Endothelial cell of hepatic sinusoid (primary cell): ENCODE data around the gene ADAMTS12.

Experiments used
- in situ Hi-C: cut with HindIII; loops from 2 replicates; pipeline ENCODE4 v1.10.0; 2017; ENCODE audit warnings: low sequenced_read_pairs

Gene ADAMTS12

DNA sequence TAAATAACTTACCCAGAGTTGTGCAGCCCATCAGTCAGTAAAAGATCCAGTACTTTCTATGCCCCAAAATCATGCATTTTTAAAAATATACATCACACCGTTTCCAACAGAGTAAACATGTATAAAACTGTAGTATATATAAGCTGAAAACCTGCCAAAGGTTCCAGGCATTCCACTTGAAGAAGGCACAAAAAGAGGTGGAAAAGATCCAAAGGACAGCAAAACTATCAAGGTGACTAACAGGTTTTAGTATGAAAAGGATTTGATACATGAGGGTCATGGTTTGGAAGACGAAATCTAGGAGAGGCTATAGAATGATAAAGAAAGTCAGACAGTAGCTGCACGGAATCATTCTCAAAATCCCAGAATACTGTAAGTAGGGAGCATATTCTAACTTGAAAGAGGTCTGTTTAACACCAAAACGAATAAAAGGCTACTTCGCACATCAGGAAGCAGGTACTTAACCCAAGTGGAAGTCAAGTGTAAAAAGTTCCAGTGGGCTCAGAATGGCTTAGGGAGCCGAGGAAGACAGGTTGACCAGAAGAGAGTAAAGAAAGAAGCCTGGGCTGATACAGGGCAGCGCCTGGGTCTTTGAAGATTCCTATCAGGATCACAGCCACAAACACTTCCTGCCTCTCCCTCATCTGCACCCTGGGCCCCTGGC lies 207.2 kb downstream of the ADAMTS12 start:
- in situ Hi-C loops: no loop called here

DNA sequence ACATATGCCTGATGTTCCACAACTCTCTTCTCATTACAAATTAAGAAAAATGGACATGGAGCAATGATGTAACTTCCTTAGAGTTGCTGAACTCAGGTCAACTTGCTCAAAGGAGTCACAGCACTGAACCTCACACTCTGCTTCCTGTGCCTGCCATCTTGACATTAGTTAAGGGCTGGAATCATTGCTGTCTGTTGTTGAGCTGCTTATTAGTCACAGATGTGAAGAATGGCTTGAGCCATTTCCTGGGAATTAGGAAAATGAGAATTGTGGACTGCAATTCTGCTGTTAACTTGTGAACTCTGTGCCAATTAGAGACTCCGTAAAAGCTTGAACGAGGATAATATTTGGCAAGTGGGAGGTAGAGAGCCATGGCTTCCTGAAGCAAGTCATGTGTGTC lies 212.0 kb downstream of the ADAMTS12 start:
- in situ Hi-C loops: no loop called here

DNA sequence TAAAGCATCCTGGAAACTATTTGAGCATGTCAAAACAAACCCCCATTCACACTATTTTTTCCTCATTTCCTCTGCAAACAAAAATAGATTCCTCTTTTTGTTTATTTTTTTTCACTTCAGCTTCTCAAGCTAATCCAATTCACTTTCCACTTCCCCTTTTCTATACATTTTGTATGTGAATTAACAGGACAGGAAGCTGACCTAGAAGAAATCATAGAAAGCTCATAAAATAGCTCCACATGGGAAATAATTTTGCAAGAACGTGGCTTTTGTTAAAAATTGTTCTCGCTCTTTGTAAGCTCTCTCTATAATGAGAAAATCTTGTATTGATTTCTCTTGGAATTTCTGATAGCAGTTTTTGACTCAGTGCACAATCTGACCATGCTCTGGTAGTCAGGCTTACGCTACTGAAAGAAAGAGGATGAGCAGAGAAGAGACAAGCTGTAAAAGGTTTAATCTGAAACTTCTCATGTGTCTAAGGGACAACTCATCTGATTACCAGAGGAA lies 215.8 kb downstream of the ADAMTS12 start:
- in situ Hi-C loops: no loop called here

DNA sequence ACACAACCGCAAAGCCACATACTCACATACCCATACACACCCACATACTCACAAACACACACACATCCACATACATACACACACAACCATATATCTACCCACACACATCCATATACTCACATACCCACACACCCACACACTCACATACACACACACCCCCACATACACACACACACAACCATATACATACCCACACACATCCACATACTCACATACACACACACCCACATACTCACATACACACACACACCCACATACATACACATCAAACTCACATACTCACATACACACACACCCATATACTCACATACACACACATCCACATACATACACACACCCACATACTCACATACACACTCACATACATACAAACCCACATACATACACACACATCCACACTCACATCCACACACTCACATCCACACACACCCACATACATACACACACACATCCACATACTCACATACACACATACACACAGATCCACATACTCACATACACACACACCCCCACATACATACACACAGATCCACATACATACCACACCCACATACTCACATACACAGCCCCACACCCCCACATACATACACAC lies 220.0 kb downstream of the ADAMTS12 start:
- in situ Hi-C loops: no loop called here

DNA sequence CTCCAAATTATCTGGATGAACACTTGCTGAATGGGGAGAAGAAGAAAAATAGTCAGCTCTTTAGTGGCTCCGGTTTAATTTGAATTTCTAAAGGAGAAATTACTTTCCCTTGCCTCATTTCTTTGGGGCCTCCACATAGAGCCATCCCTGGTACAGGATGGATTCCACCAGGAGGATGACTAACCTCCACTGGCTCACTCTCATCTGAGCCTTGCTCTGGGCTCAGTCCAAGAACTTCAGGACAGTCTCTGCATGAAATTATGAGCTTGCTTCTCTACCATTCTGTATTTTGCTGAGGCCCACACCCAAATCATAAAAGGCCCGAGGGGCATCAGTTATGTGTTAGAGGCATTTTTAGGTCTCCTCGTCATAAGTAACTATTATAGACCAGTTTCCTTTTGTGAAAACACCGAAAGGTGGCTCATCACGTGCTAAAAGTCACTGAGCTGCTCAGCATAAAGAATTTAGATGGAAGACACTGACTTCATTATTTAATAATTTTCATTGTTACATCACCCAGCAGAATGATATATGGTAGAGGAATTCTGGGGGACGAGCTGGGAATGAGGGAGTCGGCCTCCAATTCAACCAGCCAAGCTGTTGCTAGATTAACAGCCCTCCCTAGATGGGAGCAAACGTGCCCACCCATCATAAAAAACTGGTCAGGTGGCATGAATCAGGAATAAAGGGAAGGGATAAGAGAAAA lies 228.9 kb downstream of the ADAMTS12 start:
- in situ Hi-C loops: no loop called here

DNA sequence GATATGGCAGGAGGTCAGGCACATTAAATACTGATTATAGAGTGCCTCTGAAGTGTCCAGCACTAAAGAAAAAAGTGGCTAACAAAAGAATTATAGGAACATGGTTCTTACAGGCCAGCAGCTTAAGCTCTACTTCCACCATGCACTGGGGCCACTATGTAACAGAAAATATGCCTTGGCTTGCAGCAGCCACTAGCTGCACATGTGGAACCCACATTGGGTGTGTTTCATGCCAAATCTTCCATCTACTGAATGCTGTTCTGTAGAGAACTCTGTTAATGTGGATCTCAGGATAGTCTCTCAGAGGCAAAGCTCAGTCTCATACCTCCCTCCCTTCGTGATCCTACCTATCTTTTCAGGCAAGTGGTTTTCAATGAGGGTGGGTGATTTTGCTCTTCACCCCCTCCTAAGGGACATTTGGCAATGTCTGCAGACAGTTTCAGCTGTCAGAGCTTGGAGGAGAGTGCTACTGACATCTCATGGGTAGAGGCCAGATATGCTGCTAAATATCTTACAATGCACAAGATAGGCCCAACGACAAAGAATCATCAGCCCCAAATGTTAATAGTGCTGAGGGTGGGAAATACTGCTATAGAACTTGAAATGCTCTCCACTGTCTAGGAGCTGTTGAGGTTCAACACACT lies 232.1 kb downstream of the ADAMTS12 start:
- in situ Hi-C loops: no loop called here

DNA sequence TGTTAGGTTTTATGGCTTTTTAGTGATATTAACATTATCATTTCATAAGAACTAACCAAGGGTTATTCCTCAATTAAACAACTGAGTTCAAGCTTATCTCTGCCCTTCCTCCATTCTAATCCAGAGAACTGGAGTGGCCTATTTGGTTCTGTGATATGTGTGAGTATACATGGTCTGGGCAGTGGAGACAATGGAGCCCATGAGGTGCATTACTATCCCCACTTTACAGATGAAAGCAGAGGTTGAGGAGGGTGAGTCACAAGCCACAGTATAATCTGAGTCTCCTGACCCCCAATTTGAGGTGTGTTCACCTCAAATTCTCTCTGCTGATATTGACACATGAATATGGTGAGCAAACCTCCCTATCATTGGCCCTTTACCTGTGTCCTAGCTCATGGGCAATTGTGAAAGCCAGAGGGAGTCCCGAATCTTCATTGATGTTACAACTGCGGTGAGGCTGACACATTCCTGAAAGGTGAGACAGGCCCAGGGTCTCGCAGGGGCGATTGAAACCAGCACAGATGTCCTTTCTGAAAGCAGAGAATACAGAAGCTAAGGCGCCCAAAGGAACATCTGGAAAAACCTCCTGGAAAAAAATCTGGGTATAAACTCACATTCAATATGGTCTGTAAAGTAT lies 233.9 kb downstream of the ADAMTS12 start:
- in situ Hi-C loops: no loop called here

DNA sequence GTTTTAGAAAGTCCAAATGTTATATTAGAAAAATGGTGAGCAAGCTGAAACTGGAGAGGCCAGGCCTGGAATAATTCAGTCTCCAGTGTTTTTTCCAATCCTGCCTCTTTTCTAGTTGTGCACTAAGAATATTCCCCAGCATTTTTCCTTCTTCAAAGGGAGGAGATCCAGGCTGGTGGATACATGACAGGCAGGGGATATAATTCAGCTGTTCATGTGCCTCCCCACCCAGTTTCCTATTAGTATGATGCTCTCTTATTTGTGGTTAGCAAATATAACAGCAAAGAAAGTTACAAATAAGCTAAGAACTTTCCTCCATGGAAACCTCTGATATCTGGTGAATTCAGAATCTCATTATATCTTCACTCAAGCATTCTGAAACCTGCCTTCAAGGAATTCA lies 234.6 kb downstream of the ADAMTS12 start:
- in situ Hi-C loops: no loop called here

DNA sequence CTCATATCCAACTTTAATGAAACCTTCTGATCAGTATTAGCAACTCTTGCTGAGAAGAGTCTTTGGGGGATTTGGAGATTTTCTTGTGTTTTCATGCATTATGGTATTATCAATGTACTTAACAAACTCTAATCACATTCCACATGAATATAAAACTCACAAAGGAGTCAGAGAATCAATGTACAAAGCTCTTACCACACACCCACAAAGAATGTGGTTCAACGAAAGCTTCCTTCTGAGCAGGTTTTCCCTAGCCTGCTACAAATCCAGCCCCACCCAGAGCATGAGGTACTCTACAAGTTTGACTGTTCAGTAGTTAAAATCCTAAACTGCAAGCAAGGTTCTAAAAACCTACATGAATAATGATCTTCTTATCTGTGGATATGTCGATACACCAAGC lies 240.9 kb downstream of the ADAMTS12 start:
- in situ Hi-C loops: no loop called here

DNA sequence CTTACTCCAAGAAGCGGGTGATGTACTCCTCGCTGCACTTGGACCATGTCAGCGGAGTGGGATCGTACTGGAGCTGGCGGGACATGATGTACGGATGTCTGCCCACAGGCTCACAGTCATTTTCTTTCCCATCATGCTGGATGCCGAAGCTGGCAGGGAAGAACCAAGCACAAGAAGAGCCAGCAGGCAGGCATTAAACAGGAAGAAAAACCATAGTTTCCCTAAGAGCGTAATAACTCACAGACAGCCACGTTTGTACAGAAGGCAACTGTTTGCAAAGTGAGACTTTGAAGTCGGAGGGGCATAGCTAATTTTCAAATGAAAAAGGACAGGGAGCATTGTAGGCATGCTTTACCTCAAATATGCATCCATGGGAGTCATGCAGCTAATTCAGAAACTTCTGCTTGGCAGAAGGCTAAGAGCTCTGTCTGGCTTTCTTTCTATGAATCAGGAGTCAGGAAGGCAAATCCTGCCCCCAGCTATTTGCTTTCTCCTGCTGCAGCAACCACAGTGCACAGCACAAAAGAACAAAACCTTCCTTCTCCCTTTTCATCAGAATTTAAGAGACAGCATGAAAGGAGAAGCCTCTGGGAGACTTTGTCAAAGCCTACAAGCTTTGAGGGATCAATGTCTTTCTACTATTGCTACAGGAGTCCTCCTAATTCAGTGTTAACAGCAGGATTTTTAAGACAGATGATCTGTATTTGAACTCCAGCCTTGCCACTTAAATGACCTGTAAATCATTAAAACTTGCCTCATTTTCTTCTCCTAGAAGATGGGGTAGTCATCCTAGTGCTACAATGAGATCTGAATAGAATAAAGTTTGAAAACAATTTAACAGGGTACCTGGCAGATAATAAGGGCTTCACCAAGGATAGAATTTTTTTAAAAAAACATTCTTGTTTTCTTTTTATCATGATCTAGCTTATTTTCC lies 242.0 kb downstream of the ADAMTS12 start:
- in situ Hi-C loops: no loop called here

DNA sequence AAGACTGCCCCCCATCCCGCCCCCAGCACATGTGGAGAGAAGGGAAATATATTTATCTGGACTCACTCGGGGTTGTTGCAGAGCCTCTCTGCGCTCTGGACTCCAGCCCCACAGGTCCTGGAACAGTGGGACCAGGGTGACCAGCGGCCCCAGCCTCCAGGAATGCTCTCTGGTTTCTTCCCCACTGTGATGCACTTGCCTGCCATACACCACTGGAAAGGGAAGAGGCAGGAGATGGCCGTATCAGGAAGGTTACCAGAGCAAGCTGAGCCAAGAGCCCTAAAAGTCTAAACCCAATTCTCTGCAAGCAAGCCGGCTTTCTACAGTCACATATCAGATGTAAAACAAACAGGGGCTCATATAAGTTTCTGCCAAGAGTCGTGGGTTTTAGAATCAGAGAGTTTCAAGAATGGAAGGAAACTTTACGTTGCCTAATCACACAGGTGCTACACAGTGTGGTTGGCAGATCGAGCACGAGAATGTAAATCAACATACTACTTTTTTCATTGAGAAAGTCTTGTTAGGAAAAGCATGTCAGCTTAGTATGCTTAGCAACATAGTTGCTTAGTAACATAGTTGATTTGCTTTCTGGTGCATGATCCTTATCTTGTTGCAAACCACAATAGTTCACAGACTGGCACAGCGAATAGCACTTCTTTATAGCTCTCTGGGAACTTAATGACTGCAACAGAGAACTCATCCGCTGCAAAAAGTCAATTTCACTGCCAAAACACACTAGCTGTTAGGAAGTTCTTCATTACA lies 249.9 kb downstream of the ADAMTS12 start:
- in situ Hi-C loops: no loop called here

DNA sequence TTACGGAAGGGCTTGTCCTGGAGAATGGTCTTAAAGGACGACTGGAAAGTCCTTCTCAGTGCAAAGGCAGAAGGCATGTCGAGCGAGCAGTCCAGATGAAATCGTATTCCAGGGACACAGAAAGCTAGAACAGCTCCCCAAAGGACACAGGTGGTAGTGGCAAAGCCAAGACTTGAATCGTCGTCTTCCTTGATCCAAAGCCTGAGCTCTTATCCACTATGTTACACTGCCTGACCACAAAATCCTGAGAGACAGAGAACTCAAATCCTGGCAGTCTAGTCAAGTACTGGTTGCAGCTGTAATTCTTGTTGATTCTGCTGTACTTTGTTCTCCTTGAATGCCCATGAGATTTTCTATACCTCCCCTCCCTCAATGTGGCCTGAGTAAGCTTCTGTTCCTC lies 252.3 kb downstream of the ADAMTS12 start:
- in situ Hi-C loops: no loop called here

DNA sequence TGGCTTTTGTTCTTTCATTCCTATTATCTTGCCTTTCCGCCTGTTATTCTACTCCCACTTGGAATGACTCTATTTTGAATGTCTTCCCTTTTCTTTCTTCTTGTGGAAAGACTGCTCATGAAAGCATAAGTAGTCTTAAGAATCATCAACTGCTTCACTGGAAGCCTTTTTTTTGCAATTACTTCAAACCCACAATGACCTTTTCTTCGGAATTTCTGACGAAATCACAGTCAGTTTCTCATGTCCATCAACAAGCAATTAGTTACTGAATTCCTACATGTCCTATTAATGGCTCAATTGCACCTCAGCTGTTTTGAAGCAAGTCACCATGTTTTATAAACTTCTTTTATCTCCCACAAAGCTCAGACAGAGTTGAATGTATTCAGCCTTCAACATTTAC lies 254.8 kb downstream of the ADAMTS12 start:
- in situ Hi-C loops: no loop called here

DNA sequence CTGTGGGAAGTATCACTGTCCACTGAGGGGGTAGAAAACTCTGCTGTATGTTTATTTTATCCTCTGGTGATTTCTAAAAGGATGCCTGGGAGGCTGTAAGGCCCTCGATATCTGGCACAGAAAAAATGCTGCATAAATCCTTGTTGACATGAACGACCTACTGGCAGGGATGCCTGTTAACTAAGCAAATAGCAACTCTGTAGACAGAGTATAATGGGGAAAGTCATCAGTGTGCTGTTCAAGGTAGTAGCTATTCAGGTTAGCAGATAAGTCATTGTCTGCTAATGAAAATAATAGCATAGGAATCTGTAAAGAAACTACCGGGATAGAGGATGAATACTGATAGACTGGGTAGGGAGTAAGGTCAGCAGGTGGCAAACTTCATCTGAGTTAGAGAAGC lies 256.2 kb downstream of the ADAMTS12 start:
- in situ Hi-C loops: no loop called here

DNA sequence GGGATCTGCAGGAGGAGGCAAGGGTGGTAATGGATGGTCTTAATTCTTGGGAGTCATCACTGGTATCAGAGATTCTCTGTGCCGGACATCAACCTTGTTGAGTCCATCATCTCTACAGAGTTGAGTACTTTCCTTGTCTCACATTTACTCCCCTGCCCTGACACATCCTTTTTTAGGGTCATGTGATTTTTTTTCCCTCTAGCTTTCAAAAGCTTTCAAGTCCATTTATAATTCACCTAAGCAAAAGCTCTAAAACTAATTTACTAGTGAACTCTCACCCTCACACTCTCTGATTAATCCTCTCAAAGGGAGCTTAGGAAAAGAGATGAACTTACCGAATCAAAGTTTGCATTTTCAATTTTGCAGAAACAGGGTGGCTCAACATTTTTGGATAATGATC lies 258.1 kb downstream of the ADAMTS12 start:
- in situ Hi-C loops: no loop called here

DNA sequence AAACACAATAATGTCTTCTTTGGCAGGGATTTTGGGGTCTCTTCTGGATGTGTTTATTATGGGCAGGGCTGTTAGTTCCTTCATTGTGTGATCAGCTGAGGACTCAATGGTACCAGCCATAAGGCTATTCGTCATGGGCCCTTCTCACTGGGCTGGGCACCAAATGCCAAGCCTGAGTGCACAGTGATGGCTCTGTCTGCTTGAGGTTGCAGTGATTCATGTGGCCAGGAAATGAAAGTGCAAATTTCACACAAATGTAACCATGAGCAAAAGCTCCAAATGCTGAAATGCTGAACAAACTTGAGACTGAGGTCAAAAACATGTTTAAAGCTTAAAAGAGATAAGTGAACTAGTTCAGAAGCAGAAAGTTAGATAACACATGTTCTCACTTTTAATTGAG lies 260.0 kb downstream of the ADAMTS12 start:
- in situ Hi-C loops: no loop called here

DNA sequence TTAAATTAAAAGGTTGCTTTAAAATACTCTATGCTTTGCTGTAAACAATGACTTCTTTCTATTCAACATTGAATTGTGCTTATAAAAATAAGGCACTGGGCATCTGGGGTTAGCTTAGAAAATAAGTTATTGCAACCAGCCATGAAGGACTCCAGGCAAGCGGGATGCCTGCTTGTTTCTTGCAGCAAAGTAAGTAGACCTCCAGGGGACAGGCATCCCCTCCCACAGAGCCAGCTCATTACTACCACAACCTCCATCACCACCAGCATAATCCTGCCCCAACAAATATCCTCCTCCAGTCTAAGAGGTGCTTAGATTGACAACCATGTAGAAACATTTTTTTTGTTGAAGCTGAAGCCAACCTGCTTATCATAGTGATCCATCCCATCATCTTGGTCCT lies 260.7 kb downstream of the ADAMTS12 start:
- in situ Hi-C loops: no loop called here

DNA sequence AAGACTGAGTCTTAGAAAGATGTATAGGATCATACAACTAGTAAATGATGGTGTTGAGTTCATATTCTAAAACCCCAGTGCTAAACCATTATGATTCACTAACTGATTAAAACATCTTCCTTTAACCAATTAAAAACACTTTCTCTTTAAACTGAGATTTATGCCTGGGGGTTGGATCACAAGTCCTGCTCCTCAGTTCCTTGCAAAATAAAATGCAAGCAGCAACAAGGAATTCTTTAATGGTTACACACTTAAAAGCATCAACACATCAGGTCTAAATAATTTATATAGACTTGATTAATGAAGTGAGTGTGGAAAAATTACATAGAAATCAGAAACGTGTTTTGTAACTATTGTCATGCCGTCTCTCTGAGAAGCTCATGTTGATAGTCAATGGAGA lies 261.8 kb downstream of the ADAMTS12 start:
- in situ Hi-C loops: no loop called here

DNA sequence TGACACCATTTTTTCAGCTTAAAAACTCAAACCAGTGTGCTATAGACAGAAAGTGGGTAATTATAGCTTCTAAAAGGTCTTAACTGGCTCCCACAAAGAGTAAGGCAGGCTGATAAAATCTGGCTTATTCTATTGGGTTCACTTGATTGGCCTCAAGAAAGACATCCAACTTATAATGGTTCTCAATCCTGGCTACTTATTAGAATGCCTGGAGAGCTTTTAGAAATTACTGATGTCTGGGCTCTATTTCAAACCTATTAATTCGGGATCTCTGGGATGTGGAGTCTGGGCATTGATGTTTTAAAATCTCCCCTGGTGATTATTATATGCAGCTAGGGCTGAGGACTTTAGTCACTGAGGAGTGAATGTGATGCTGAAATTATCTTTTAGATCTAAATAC lies 263.0 kb downstream of the ADAMTS12 start:
- in situ Hi-C loops: no loop called here
